RWPE1 (cell line): ENCODE results near the gene RADIL.
A peak's percentile ranks its signal among the peaks of the same experiment; 100 is the strongest.

Experiments used
- CTCF ChIA-PET: fragments of 350-600 bp; sonication (Branson Sonifier 250); formaldehyde crosslinking; extraction: SDS; loops from one replicate; lab custom pipeline; 2021; lab: Yijun Ruan, JAX
- POLR2A ChIA-PET: fragments of 400-600 bp; formaldehyde crosslinking; extraction: SDS; loops from one replicate; lab custom pipeline; 2020; ENCODE audit warnings: antibody characterized with exemption; ENCODE audit not compliant: low non-redundant PET; lab: Yijun Ruan, JAX
- DNase-seq: peaks from one replicate; pipeline ENCODE4 v3.0.0; 2012; ENCODE audit warnings: low spot score
- H3K27ac ChIP-seq: fragments of 450-650 bp; 2 replicates; pipeline ENCODE4 v1.5.1; 2017
- CTCF ChIP-seq: fragments of 450-650 bp; conservative IDR thresholded peaks from 2 replicates; pipeline ENCODE4 v1.5.1; 2017; ENCODE audit warnings: low read depth, mild to moderate bottlenecking

Gene RADIL

DNA sequence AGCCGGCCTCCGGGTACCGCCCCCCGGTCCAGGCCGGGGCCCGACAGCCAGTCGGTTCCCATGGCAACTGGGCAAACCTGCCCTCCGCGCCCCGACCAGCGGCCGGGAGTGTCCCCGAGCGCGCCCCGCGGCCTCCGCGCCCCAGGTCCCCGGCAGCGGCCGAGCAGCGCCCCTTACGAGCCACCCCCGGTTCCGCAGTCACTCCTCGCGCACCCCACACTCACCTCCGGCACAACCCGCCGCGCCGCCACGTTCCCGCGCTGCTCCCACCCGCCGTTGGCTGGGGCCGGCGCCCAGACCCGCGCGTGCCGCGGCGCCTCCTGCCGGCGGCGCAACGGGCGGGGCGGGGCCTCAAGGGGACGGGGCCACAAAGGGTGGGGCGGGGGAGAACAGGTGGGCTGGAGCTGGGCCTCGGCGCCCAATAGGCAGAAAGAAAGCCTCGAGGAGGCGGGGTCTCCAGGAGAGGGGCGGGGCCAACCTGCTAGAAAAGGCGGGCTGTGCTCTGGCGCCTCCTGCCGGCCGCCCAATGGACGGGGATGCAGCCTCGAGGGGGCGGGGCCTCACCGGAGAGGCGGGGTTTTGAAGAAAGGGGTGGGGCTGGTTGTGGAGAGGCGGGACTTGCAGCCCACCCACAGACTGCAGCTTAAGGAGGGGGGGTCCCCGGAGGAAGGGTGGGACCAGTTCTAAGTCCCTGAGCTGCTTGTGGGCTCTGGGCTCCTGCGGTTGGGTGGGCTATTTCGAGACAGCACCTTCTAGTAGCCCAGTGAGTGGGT is at the start of gene RADIL:
Gene RADIL, minus strand, starts transcription at position 345 of the 773 bp plus-strand sequence. CDS start 5,577 bp downstream, outside the sequence.
- peak; percentile 64 for DNase-seq
- H3K27ac ChIP-seq = no peak within 1 kb of the TSS
- TF ChIP-seq CTCF = peak; percentile 43
- POLR2A ChIA-PET = no interaction called here
- CTCF ChIA-PET = interaction anchor here (0.5 to 1.2 kb wide), 5 partner anchors 50 to 1695 kb away, joined by 3 to 5 read pairs (median 3); no protein-coding TSS in a partner anchor

DNA sequence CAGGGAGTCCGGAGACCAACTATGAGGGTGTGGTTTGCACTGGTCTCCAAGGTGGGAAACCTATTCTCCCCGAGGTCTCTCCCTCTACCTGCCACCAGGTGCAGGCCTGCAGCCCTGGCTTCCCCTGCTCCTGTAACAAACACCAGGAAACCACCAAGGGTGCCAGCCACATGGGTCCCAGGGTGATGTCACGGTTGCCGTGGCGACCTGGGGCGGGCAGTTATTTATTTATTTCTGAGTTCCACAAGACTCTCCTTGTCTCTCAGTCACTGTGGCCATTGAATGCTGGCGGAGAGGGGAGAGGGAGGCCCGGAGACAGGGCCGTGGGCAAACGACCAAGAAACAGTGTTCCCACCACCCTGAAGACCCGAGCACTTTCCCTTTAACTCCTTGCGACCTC is 48.4 kb upstream of the RADIL start:
- no peak for TF ChIP-seq CTCF
- ChIA-PET CTCF (interaction anchor here (0.6 kb wide), 2 partner anchors 485 to 1618 kb away, joined by 4 read pairs; no protein-coding TSS in a partner anchor), POLR2A (no interaction called here)
- DNase-seq = no peak
- H3K27ac ChIP-seq = no peak overlapping the region

DNA sequence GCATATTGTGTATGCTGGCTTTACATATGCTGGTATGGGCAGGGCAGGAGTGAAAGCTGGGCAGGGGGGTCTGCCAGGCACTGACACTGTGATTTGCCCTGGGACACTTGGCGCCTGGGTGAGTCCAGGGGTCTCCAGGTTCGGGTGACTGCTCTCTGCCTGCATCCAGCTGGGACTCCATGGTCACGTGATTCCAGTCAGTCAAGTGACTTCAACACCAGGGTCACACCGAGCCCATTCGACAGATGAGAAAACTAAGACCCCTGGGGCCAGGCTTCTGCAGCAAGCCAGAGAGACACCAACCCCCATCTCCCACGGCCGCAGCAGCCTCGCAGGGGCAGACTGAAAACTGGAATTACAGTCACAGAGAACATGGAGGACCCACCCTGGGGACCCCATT is 45.5 kb upstream of the RADIL start:
- TF ChIP-seq CTCF = no peak

GRCh38 chr7:4928445-4928844 is 44.9 kb upstream of the RADIL start:
- no peak overlapping the region for H3K27ac ChIP-seq
- no peak for TF ChIP-seq CTCF
- POLR2A ChIA-PET = no interaction called here
- DNase-seq = no peak
- CTCF ChIA-PET = no interaction called here

More for the DNA sequence above, 45.5 kb upstream of the RADIL start:
- ChIA-PET CTCF (no interaction called here), POLR2A (no interaction called here)
- DNase-seq = no peak
- H3K27ac ChIP-seq = no peak overlapping the region

- TF ChIP-seq CTCF = no peak
- ChIA-PET CTCF (interaction anchor here (0.6 kb wide), 1 partner anchor 122 kb away, joined by 3 read pairs; no protein-coding TSS in a partner anchor), POLR2A (no interaction called here)
- DNase-seq = no peak
- H3K27ac ChIP-seq = no peak overlapping the region
Measured at GRCh38 chr7:4919969-4920766, 36.7 kb upstream of the RADIL start.

DNA sequence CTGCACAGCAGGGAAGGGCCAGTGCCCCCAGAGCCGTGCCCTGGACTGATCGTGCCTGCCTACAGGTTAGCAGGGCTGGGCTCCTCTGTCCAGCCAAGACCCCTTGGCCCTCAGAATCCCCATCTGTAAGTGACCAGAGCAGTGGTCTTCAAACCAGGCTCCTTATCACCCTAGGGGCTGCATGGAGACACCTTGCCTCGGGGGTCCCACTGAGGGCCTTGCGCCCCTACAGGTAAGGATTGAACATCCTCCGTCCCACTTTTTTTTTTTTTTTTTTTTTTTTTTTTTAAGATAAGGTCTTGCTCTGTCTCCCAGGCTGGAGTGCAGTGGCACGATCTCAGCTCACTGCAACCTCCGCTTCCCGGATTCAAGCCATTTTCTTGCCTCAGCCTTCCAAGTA is 32.6 kb upstream of the RADIL start:
- TF ChIP-seq CTCF = no peak
- H3K27ac ChIP-seq = no peak overlapping the region
- ChIA-PET CTCF (interaction anchor here (0.6 kb wide), 1 partner anchor 1609 kb away, joined by 3 read pairs; no protein-coding TSS in a partner anchor), POLR2A (no interaction called here)
- DNase-seq = no peak
